Suprapubic skin (tissue), 4 donors: Measurements from ENCODE around the gene ANGEL1.

Experiments
- EP300 ChIP-seq: sonication (generic); formaldehyde crosslinking; IDR thresholded peaks from one replicate; pipeline ENCODE4 v1.6.1; 2017; ENCODE audit warnings: antibody characterized with exemption
- POLR2AphosphoS5 ChIP-seq, 3 donors: sonication (generic); formaldehyde crosslinking; IDR thresholded peaks; one replicate each; pipeline ENCODE4 v1.6.1; 2017; ENCODE audit warnings: antibody characterized with exemption in 3 of 3
- TF ChIP-seq, protein P1 (sequence below), 2 donors: fragments of 200-600 bp in 1 of 2; fragments of 450-650 bp in 1 of 2; sonication (generic) in 1 of 2; IDR thresholded peaks; one replicate each; pipeline ENCODE4 v1.5.1; 2016 to 2019; ENCODE audit warnings: antibody characterized with exemption in 2 of 2, mild to moderate bottlenecking in 1 of 2, moderate library complexity in 1 of 2

DNA sequence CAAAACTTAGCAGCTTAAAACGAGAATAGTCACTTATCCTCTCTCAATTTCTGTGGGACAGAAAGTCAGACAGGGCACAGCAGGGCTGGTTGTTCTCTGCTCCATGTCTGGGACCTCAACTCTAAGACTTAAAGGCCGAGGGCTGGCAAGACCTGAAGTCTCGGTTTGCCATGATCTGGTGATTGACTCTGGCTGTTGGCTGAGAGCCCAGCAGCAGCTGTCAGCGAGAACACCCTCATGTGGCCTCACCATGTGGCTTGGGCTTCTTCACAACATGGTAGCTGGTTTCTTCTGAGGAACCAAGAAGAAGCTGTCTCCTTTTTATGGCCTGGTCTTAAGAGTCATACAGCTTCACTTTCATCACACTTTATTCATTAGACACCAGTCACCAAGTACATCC lies 53.1 kb downstream of the ANGEL1 start:
- TF ChIP-seq, protein P1, sequence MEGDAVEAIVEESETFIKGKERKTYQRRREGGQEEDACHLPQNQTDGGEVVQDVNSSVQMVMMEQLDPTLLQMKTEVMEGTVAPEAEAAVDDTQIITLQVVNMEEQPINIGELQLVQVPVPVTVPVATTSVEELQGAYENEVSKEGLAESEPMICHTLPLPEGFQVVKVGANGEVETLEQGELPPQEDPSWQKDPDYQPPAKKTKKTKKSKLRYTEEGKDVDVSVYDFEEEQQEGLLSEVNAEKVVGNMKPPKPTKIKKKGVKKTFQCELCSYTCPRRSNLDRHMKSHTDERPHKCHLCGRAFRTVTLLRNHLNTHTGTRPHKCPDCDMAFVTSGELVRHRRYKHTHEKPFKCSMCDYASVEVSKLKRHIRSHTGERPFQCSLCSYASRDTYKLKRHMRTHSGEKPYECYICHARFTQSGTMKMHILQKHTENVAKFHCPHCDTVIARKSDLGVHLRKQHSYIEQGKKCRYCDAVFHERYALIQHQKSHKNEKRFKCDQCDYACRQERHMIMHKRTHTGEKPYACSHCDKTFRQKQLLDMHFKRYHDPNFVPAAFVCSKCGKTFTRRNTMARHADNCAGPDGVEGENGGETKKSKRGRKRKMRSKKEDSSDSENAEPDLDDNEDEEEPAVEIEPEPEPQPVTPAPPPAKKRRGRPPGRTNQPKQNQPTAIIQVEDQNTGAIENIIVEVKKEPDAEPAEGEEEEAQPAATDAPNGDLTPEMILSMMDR (IDR thresholded peaks at IDR 0.05) = no peak
- no peak for TF ChIP-seq EP300
- TF ChIP-seq POLR2AphosphoS5 (IDR thresholded peaks at IDR 0.05) = no peak
